Measurements from ENCODE around the gene IMMP2L. TPM values are rescaled to one million over a fixed set of nuclear protein-coding genes. Genes with fewer than 3 reads are reported as not detected.

IMMP2L gene
- total and polyA plus RNA-seq, 2 experiments from 2014 or later: 10.1 to 10.4 TPM

DNA sequence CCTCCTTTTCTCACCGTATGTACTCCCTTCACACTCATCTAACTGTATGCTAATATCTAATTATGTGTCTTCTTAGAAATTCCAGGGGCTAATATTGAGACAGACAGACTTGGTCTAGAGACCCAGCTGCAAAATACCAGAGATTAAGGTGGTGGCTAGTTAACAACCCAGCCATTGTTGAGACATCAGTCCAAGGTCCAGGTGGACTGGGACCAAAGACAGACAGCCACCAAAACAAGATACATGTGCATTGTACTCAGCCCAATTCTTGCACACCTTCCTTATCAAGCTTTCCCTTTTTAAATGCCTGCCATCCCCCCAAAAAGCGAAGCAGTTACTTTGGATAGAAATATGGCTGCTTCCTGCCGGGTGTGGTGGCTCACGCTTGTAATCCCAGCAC is 514.7 kb downstream of the IMMP2L start:
- no peak for DNase-seq
- H3K9me2 ChIP-seq (ENCODE audit: insufficient read depth): no peaks in the 10 kb centered on the region
- H3K79me2 ChIP-seq (ENCODE audit: insufficient read depth): no peaks in the 10 kb centered on the region
- in situ Hi-C loops (cut with MboI): no loop called here
- 0 out of 2 replicates have a peak, but pooled peaks cover 5% of the 10 kb centered on the region for H3K4me1 ChIP-seq (ENCODE audit: insufficient read depth)
- no peaks in the 10 kb centered on the region for H3K36me3 ChIP-seq (ENCODE audit: low read depth)
- no peak overlapping the region for H3K27ac ChIP-seq
- H2AFZ ChIP-seq: no peak overlapping the region
- no peaks in the 10 kb centered on the region for H3F3A ChIP-seq (ENCODE audit: insufficient read depth)
- H3K27me3 ChIP-seq (replicated peaks; ENCODE audit: insufficient read depth): no peaks in the 10 kb centered on the region
- H3K9me3 ChIP-seq (ENCODE audit: low read depth): no peaks in the 10 kb centered on the region
- 93% methylated on average over 4 of the region's 4 CpGs for WGBS, 2 experiments (ENCODE audit: low coverage in 1 of 2, low lambda C conversion rate in 2 of 2, missing lambda C conversion rate in 2 of 2)
- TF ChIP-seq EZH2phosphoT487 (IDR thresholded peaks at IDR 0.05; ENCODE audit: insufficient read depth, low read depth) (no peak), EZH2 (IDR thresholded peaks at IDR 0.05; ENCODE audit: insufficient read depth, poor library complexity, severe bottlenecking) (no peak)
- H4K20me1 ChIP-seq (ENCODE audit: insufficient read depth): no peaks in the 10 kb centered on the region
- no peak overlapping the region for H3K4me3 ChIP-seq
- no peak overlapping the region for H3K9ac ChIP-seq
- no peak overlapping the region for H3K4me2 ChIP-seq (ENCODE audit: unreplicated experiment)

GRCh38 chr7:111045449-111045848 is 516.8 kb downstream of the IMMP2L start:
- no peak overlapping the region for H3K4me3 ChIP-seq
- H3K27ac ChIP-seq: no peak overlapping the region
- no peak overlapping the region; the same call in 1 of the 2 replicates for H2AFZ ChIP-seq
- no peaks in the 10 kb centered on the region for H4K20me1 ChIP-seq (ENCODE audit: insufficient read depth)
- no peaks in the 10 kb centered on the region for H3K9me2 ChIP-seq (ENCODE audit: insufficient read depth)
- TF ChIP-seq EZH2 (IDR thresholded peaks at IDR 0.05; ENCODE audit: insufficient read depth, poor library complexity, severe bottlenecking) (no peak), EZH2phosphoT487 (IDR thresholded peaks at IDR 0.05; ENCODE audit: insufficient read depth, low read depth) (no peak)
- 0 out of 2 replicates have a peak, but pooled peaks cover 5% of the 10 kb centered on the region for H3K4me1 ChIP-seq (ENCODE audit: insufficient read depth)
- H3K9ac ChIP-seq: no peak overlapping the region
- DNase-seq: peak; percentile 55
- no peaks in the 10 kb centered on the region for H3K79me2 ChIP-seq (ENCODE audit: insufficient read depth)
- H3K27me3 ChIP-seq (replicated peaks; ENCODE audit: insufficient read depth): no peaks in the 10 kb centered on the region
- H3K9me3 ChIP-seq (ENCODE audit: low read depth): no peaks in the 10 kb centered on the region
- no peaks in the 10 kb centered on the region for H3F3A ChIP-seq (ENCODE audit: insufficient read depth)
- H3K36me3 ChIP-seq (ENCODE audit: low read depth): no peaks in the 10 kb centered on the region
- in situ Hi-C loops (cut with MboI): no loop called here
- no peak overlapping the region for H3K4me2 ChIP-seq (ENCODE audit: unreplicated experiment)

GRCh38 chr7:111043561-111043960 is 518.7 kb downstream of the IMMP2L start:
- Histone ChIP-seq H3K36me3 (ENCODE audit: low read depth) (no peaks in the 10 kb centered on the region), H3K4me1 (ENCODE audit: insufficient read depth) (0 out of 2 replicates have a peak, but pooled peaks cover 5% of the 10 kb centered on the region), H3K9ac (no peak overlapping the region), H3K9me2 (ENCODE audit: insufficient read depth) (no peaks in the 10 kb centered on the region), H4K20me1 (ENCODE audit: insufficient read depth) (no peaks in the 10 kb centered on the region), H3K4me3 (no peak overlapping the region), H3K4me2 (ENCODE audit: unreplicated experiment) (no peak overlapping the region), H3K27me3 (replicated peaks; ENCODE audit: insufficient read depth) (no peaks in the 10 kb centered on the region), H3K9me3 (ENCODE audit: low read depth) (no peaks in the 10 kb centered on the region), H3K27ac (no peak overlapping the region), H3F3A (ENCODE audit: insufficient read depth) (no peaks in the 10 kb centered on the region), H2AFZ (no peak overlapping the region), H3K79me2 (ENCODE audit: insufficient read depth) (no peaks in the 10 kb centered on the region)
- no peak for TF ChIP-seq EZH2 (IDR thresholded peaks at IDR 0.05; ENCODE audit: insufficient read depth, poor library complexity, severe bottlenecking)
- no peak for TF ChIP-seq EZH2phosphoT487 (IDR thresholded peaks at IDR 0.05; ENCODE audit: insufficient read depth, low read depth)
- 89 to 93% methylated on average over 1 of the region's 1 CpG for WGBS, 2 experiments (ENCODE audit: low coverage in 1 of 2, low lambda C conversion rate in 2 of 2, missing lambda C conversion rate in 2 of 2)
- DNase-seq: no peak
- in situ Hi-C loops (cut with MboI): no loop called here

DNA sequence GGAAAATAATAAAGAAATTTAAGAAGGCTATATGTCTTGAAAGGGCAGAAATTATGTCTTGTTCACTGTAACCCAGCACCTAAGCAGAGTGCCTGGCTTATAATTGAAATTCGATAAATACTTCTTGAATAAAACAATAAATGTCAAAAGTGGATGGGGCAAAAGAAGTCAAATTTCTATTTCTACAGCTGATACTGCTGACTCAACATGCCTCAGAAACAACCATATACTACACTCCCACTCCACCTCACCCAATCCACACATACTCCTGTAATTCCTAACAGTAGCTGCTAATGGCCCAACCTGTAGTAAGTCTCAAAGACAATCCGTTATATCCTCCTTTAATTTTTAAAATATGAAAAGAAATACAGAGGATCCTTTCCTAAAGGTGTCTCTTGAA is 519.5 kb downstream of the IMMP2L start:
- 86 to 90% methylated on average over 2 of the region's 2 CpGs for WGBS, 2 experiments (ENCODE audit: low coverage in 1 of 2, low lambda C conversion rate in 2 of 2, missing lambda C conversion rate in 2 of 2)
- in situ Hi-C loops (cut with MboI): no loop called here
- Histone ChIP-seq H3K4me1 (ENCODE audit: insufficient read depth) (0 out of 2 replicates have a peak, but pooled peaks cover 5% of the 10 kb centered on the region), H3K9me3 (ENCODE audit: low read depth) (no peaks in the 10 kb centered on the region), H3K27me3 (replicated peaks; ENCODE audit: insufficient read depth) (no peaks in the 10 kb centered on the region), H3K9ac (no peak overlapping the region), H3K27ac (no peak overlapping the region), H3F3A (ENCODE audit: insufficient read depth) (no peaks in the 10 kb centered on the region), H3K4me2 (ENCODE audit: unreplicated experiment) (no peak overlapping the region), H3K9me2 (ENCODE audit: insufficient read depth) (no peaks in the 10 kb centered on the region), H3K79me2 (ENCODE audit: insufficient read depth) (no peaks in the 10 kb centered on the region), H3K36me3 (ENCODE audit: low read depth) (no peaks in the 10 kb centered on the region), H3K4me3 (no peak overlapping the region), H2AFZ (no peak overlapping the region), H4K20me1 (ENCODE audit: insufficient read depth) (no peaks in the 10 kb centered on the region)
- TF ChIP-seq EZH2 (IDR thresholded peaks at IDR 0.05; ENCODE audit: insufficient read depth, poor library complexity, severe bottlenecking): no peak
- no peak for TF ChIP-seq EZH2phosphoT487 (IDR thresholded peaks at IDR 0.05; ENCODE audit: insufficient read depth, low read depth)
- DNase-seq: no peak

DNA sequence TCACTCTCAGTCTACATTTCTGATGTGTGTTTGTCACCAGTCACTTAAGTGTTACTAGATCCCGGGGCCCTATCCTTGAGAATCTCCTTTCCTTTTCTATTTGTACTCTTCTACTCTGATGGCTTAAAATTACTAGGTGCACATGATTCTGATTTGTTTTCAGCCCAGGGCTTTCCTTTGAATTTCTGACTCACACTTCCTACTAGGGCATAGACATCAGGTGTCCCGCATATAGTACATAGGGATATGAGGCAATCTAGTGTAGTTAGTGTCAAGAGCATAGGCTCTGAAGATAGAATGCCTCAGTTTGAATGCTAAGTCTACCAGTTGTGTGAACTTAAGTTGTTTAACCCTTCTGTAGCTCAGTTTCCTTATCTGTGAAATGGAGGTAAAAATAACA is 520.7 kb downstream of the IMMP2L start:
- Histone ChIP-seq H3F3A (ENCODE audit: insufficient read depth) (no peaks in the 10 kb centered on the region), H3K4me1 (ENCODE audit: insufficient read depth) (0 out of 2 replicates have a peak, but pooled peaks cover 5% of the 10 kb centered on the region), H3K4me3 (no peak overlapping the region), H3K27me3 (replicated peaks; ENCODE audit: insufficient read depth) (no peaks in the 10 kb centered on the region), H4K20me1 (ENCODE audit: insufficient read depth) (no peaks in the 10 kb centered on the region), H3K9me2 (ENCODE audit: insufficient read depth) (no peaks in the 10 kb centered on the region), H3K9ac (no peak overlapping the region), H2AFZ (no peak overlapping the region), H3K9me3 (ENCODE audit: low read depth) (no peaks in the 10 kb centered on the region), H3K4me2 (ENCODE audit: unreplicated experiment) (no peak overlapping the region), H3K27ac (no peak overlapping the region), H3K79me2 (ENCODE audit: insufficient read depth) (no peaks in the 10 kb centered on the region), H3K36me3 (ENCODE audit: low read depth) (no peaks in the 10 kb centered on the region)
- 74 to 78% methylated on average over 2 of the region's 2 CpGs for WGBS, 2 experiments (ENCODE audit: low coverage in 1 of 2, low lambda C conversion rate in 2 of 2, missing lambda C conversion rate in 2 of 2)
- TF ChIP-seq EZH2phosphoT487 (IDR thresholded peaks at IDR 0.05; ENCODE audit: insufficient read depth, low read depth) (no peak), EZH2 (IDR thresholded peaks at IDR 0.05; ENCODE audit: insufficient read depth, poor library complexity, severe bottlenecking) (no peak)
- DNase-seq: no peak
- in situ Hi-C loops (cut with MboI): no loop called here

Data from GM23248 (cell line).